ENCODE measurements around the gene CEP97.

DNA sequence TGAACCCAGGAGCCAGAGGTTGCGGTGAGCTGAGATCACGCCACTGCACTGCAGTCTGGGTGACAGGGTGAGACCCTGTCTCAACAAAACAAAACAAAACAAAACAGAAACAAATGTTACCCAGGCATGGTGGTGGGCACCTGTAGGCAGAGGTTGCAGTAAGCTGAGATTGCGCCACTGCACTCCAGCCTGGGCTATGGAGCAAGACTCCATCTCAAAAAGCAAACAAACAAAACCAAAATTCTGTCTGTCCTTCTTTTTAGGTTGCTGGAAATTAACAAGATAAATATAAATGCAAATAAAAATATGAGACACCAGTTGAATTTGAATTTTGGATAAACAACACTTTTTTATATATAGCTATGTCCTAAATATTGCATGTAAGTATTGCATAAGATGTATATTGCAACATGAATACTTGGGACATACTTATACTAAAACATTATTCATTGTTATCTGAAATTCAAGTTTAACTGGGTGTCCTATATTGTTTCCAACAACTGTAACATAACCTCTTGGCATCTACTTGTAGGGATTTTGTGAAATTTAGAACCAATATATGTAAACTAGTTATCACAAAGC is 4.7 kb upstream of the CEP97 start:
- TF ChIP-seq POLR2A (IDR thresholded peaks at IDR 0.05): no peak
- no peak for TF ChIP-seq POLR2AphosphoS5 (IDR thresholded peaks at IDR 0.05)
- no peak for TF ChIP-seq EP300 (IDR thresholded peaks at IDR 0.05)
